HCT116 (cell line): Measurements from ENCODE around the gene ABCC1. TPM values are rescaled to one million over a fixed set of nuclear protein-coding genes. Genes with fewer than 3 reads are reported as not detected.

Experiments
- ATAC-seq: fragments of 200-7000 bp; cut with Tn5 transposase; 2 replicates; pipeline ENCODE4 v1.9.1; 2020; ENCODE audit warnings: mild to moderate bottlenecking, moderate library complexity
- BruUV-seq: library from RNA; stranded (reverse); fragments of 400-500 nt; replicated peaks from 2 replicates; lab custom pipeline; 2021; lab: Mats Ljungman, UMichigan
- CTCF ChIA-PET: fragments of 300-600 bp; sonication (Branson Sonifier 250); formaldehyde crosslinking; loops from one replicate; lab custom pipeline; 2021; ENCODE audit warnings: antibody characterized with exemption; lab: Charles Lee
- POLR2A ChIA-PET: fragments of 300-600, 350-600 bp; sonication (Branson Sonifier 250); formaldehyde crosslinking; loops from one replicate; lab custom pipeline; 2021; ENCODE audit warnings: antibody characterized with exemption; lab: Charles Lee
- RAD21 ChIA-PET, 2 experiments: fragments of 300-600 bp; sonication (Branson Sonifier 250); formaldehyde crosslinking; loops; one replicate each; lab custom pipeline; 2023; ENCODE audit warnings: low total read pairs in 2 of 2; ENCODE audit not compliant: uncharacterized antibody in 2 of 2, unreplicated experiment in 2 of 2, low non-redundant PET in 1 of 2; lab: Charles Lee
- DNase-seq: peaks from one replicate; pipeline ENCODE4 v3.0.0-alpha.2; 2010; ENCODE audit warnings: low read depth, low spot score
- H2AFZ ChIP-seq: fragments of 200-600 bp; shearing (Covaris generic), sonication (generic); 2 replicates; pipeline ENCODE4 v1.6.1; 2017; ENCODE audit warnings: low read depth, mixed run types, mixed read lengths, antibody characterized with exemption, low read length; ENCODE audit not compliant: poor library complexity, severe bottlenecking
- H3K27ac ChIP-seq: 2 replicates; pipeline ENCODE4 v1.5.1; 2012; ENCODE audit warnings: low read depth, low read length
- H3K27me3 ChIP-seq: fragments of 200-600 bp; sonication (generic); 2 replicates; pipeline ENCODE4 v1.6.1; 2016; ENCODE audit warnings: mixed run types, low read length, mixed read lengths; ENCODE audit not compliant: insufficient read depth
- H3K36me3 ChIP-seq, 2 experiments: fragments of 200-500 bp in 1 of 2; fragments of 200-600 bp in 1 of 2; sonication (Bioruptor generic) in 1 of 2; sonication (generic) in 1 of 2; 2 replicates each; pipeline versions ENCODE4 v1.5.1 to v1.6.1; 2014 to 2016; ENCODE audit warnings: low read length in 2 of 2, inconsistent platforms in 1 of 2, mixed read lengths in 1 of 2, mixed run types in 1 of 2; ENCODE audit not compliant: insufficient read depth in 2 of 2, control insufficient read depth in 1 of 2
- H3K4me1 ChIP-seq, 2 experiments: fragments of 200-600 bp in 1 of 2; sonication (generic) in 1 of 2; 2 replicates each; pipeline versions ENCODE4 v1.5.1 to v1.6.1; 2012 to 2017; ENCODE audit warnings: low read length in 2 of 2, inconsistent platforms in 1 of 2, mild to moderate bottlenecking in 1 of 2, mixed read lengths in 1 of 2, mixed run types in 1 of 2, moderate library complexity in 1 of 2; ENCODE audit not compliant: insufficient read depth in 2 of 2, control insufficient read depth in 1 of 2
- H3K4me2 ChIP-seq: fragments of 200-600 bp; sonication (generic); 2 replicates; pipeline ENCODE4 v1.6.1; 2017; ENCODE audit warnings: mixed run types, low read length, mixed read lengths
- H3K4me3 ChIP-seq, 2 experiments: fragments of 200-600 bp in 1 of 2; sonication (generic) in 1 of 2; replicated peaks in 1 of 2; 2 replicates each; pipeline ENCODE4 v1.5.1; 2011 to 2016; ENCODE audit warnings: low read length in 2 of 2, control low read depth in 1 of 2, low read depth in 1 of 2, mild to moderate bottlenecking in 1 of 2, mixed read lengths in 1 of 2, mixed run types in 1 of 2
- H3K79me2 ChIP-seq: fragments of 200-600 bp; sonication (generic); 2 replicates; pipeline ENCODE4 v1.6.1; 2017; ENCODE audit warnings: mild to moderate bottlenecking, mixed run types, low read length, moderate library complexity, mixed read lengths; ENCODE audit not compliant: insufficient read depth
- H3K9ac ChIP-seq: fragments of 200-600 bp; sonication (generic); 2 replicates; pipeline ENCODE4 v1.6.1; 2016; ENCODE audit warnings: low read length, mixed read lengths
- H3K9me2 ChIP-seq: fragments of 200-600 bp; sonication (generic), shearing (Covaris generic); 2 replicates; pipeline ENCODE4 v1.6.1; 2017; ENCODE audit warnings: mixed run types, mild to moderate bottlenecking, moderate library complexity; ENCODE audit not compliant: insufficient read depth
- H3K9me3 ChIP-seq, 2 experiments: fragments of 200-500 bp in 1 of 2; fragments of 200-600 bp in 1 of 2; sonication (Bioruptor generic) in 1 of 2; sonication (generic) in 1 of 2; 2 replicates each; pipeline ENCODE4 v1.6.1; 2014 to 2017; ENCODE audit warnings: low read length in 2 of 2, mixed read lengths in 2 of 2, inconsistent platforms in 1 of 2, low read depth in 1 of 2, mild to moderate bottlenecking in 1 of 2, mixed run types in 1 of 2, moderate library complexity in 1 of 2; ENCODE audit not compliant: control insufficient read depth in 1 of 2, insufficient read depth in 1 of 2
- H4K20me1 ChIP-seq: fragments of 200-600 bp; sonication (generic), shearing (Covaris generic); 2 replicates; pipeline ENCODE4 v1.6.1; 2017; ENCODE audit warnings: mixed run types, mild to moderate bottlenecking, moderate library complexity; ENCODE audit not compliant: insufficient read depth
- ATF3 ChIP-seq: IDR thresholded peaks from 2 replicates; pipeline ENCODE4 v1.6.1; 2012
- CBX3 ChIP-seq: IDR thresholded peaks from 2 replicates; pipeline ENCODE4 v1.6.1; 2012; ENCODE audit warnings: low read depth
- CEBPB ChIP-seq: IDR thresholded peaks from 2 replicates; pipeline ENCODE4 v1.6.1; 2012; ENCODE audit warnings: low read depth
- CTCF ChIP-seq, 3 experiments: fragments of 200-600 bp in 1 of 3; sonication (generic) in 1 of 3; IDR thresholded peaks in 2 of 3; conservative IDR thresholded peaks in 1 of 3; 2 replicates each; pipeline ENCODE4 v1.5.1; 2012 to 2017; ENCODE audit warnings: low read depth in 2 of 3, low read length in 2 of 3, antibody characterized with exemption in 1 of 3, borderline replicate concordance in 1 of 3, control low read depth in 1 of 3, mild to moderate bottlenecking in 1 of 3, mixed read lengths in 1 of 3, mixed run types in 1 of 3, moderate library complexity in 1 of 3; ENCODE audit not compliant: insufficient read depth in 1 of 3
- ELF1 ChIP-seq: IDR thresholded peaks from 2 replicates; pipeline ENCODE4 v1.6.1; 2012; ENCODE audit warnings: low read depth, borderline replicate concordance
- EZH2 ChIP-seq: fragments of 200-600 bp; sonication (generic); IDR thresholded peaks from 2 replicates; pipeline ENCODE4 v1.6.1; 2017; ENCODE audit warnings: antibody characterized with exemption, mixed run types
- EZH2phosphoT487 ChIP-seq: fragments of 200-600 bp; IDR thresholded peaks from 2 replicates; pipeline ENCODE4 v1.6.1; 2018; ENCODE audit warnings: antibody characterized with exemption, borderline replicate concordance
- JUND ChIP-seq: IDR thresholded peaks from 2 replicates; pipeline ENCODE4 v1.6.1; 2012
- MAX ChIP-seq: IDR thresholded peaks from 2 replicates; pipeline ENCODE4 v1.6.1; 2012
- POLR2A ChIP-seq: IDR thresholded peaks from 2 replicates; pipeline ENCODE4 v1.7.0; 2011; ENCODE audit warnings: borderline replicate concordance; ENCODE audit not compliant: insufficient read depth, insufficient read length; ENCODE audit errors: extremely low read depth
- POLR2AphosphoS5 ChIP-seq: IDR thresholded peaks from 2 replicates; pipeline ENCODE4 v1.6.1; 2011; ENCODE audit warnings: mild to moderate bottlenecking, low read depth, low read length, moderate library complexity
- RAD21 ChIP-seq: IDR thresholded peaks from 2 replicates; pipeline ENCODE4 v1.6.1; 2012; ENCODE audit warnings: low read depth, mild to moderate bottlenecking
- SIN3A ChIP-seq: IDR thresholded peaks from 2 replicates; pipeline ENCODE4 v1.6.1; 2012; ENCODE audit warnings: low read depth
- SP1 ChIP-seq: IDR thresholded peaks from 2 replicates; pipeline ENCODE4 v1.6.1; 2012; ENCODE audit warnings: low read depth
- SRF ChIP-seq: IDR thresholded peaks from 2 replicates; pipeline ENCODE4 v1.6.1; 2012; ENCODE audit warnings: low read depth
- TCF7L2 ChIP-seq: IDR thresholded peaks from 2 replicates; pipeline ENCODE4 v1.7.0; 2011; ENCODE audit warnings: borderline replicate concordance, inconsistent platforms; ENCODE audit not compliant: insufficient read depth, insufficient read length; ENCODE audit errors: extremely low read depth
- YY1 ChIP-seq: IDR thresholded peaks from 2 replicates; pipeline ENCODE4 v1.6.1; 2011; ENCODE audit warnings: low read length, low read depth, moderate library complexity, mild to moderate bottlenecking; ENCODE audit not compliant: insufficient replicate concordance; ENCODE audit errors: extremely low read depth
- ZNF274 ChIP-seq: fragments of 200-500 bp; sonication (Bioruptor generic); IDR thresholded peaks from 2 replicates; pipeline ENCODE4 v1.6.1; 2014; ENCODE audit warnings: mild to moderate bottlenecking, low read depth, low read length, inconsistent platforms
- intact Hi-C: fragments of 100-400 bp; cut with micrococcal nuclease; formaldehyde crosslinking; loops from 2 replicates; pipeline ENCODE4 v1.10.0; 2022
- total RNA-seq: library from RNA; stranded (reverse); gene quantifications from one replicate; pipeline ENCODE4 v1.2.1, GENCODE V29; 2021; ENCODE audit not compliant: unreplicated experiment
- TF ChIP-seq, protein P1 (sequence below): IDR thresholded peaks from 2 replicates; pipeline ENCODE4 v1.6.1; 2012; ENCODE audit warnings: low read depth

ABCC1 gene
- total RNA-seq, 1 experiment from 2014 or later = 61.9 TPM

- POLR2A ChIA-PET = no interaction called here
- no peak overlapping the region for H3K4me2 ChIP-seq
- no peaks in the 10 kb centered on the region for H3K9me2 ChIP-seq
- no peak overlapping the region for H3K4me3 ChIP-seq
- ATAC-seq (no peak), DNase-seq (no peak)
- no peaks in the 10 kb centered on the region for H3K27me3 ChIP-seq
- intact Hi-C loops = no loop called here
- H3K27ac ChIP-seq = no peak overlapping the region
- H3K4me1 ChIP-seq = peaks cover 17 to 28% of the 10 kb centered on the region in 2 experiments
- RAD21 ChIA-PET = no interaction called here
- CTCF ChIA-PET = interaction anchor here (0.7 kb wide), 1 partner anchor 126 kb away, joined by 3 read pairs; the partner anchor contains the start of gene CEP20
- TF ChIP-seq ZNF274 (no peak), POLR2AphosphoS5 (no peak), TCF7L2 (no peak), CTCF (IDR thresholded peaks at IDR 0.05 in 2 of 3, conservative IDR thresholded peaks at IDR 0.05 in 1 of 3; ENCODE audit: borderline replicate concordance in 1 of 3, insufficient read depth in 1 of 3, low read depth in 2 of 3, low read length in 2 of 3) (no peak), ELF1 (no peak), YY1 (no peak), RAD21 (no peak), EZH2phosphoT487 (no peak), MAX (no peak), CBX3 (no peak), SRF (no peak), ATF3 (no peak), JUND (no peak), SP1 (no peak), POLR2A (no peak), EZH2 (no peak), SIN3A (no peak), CEBPB (no peak)
- TF ChIP-seq, protein P1, sequence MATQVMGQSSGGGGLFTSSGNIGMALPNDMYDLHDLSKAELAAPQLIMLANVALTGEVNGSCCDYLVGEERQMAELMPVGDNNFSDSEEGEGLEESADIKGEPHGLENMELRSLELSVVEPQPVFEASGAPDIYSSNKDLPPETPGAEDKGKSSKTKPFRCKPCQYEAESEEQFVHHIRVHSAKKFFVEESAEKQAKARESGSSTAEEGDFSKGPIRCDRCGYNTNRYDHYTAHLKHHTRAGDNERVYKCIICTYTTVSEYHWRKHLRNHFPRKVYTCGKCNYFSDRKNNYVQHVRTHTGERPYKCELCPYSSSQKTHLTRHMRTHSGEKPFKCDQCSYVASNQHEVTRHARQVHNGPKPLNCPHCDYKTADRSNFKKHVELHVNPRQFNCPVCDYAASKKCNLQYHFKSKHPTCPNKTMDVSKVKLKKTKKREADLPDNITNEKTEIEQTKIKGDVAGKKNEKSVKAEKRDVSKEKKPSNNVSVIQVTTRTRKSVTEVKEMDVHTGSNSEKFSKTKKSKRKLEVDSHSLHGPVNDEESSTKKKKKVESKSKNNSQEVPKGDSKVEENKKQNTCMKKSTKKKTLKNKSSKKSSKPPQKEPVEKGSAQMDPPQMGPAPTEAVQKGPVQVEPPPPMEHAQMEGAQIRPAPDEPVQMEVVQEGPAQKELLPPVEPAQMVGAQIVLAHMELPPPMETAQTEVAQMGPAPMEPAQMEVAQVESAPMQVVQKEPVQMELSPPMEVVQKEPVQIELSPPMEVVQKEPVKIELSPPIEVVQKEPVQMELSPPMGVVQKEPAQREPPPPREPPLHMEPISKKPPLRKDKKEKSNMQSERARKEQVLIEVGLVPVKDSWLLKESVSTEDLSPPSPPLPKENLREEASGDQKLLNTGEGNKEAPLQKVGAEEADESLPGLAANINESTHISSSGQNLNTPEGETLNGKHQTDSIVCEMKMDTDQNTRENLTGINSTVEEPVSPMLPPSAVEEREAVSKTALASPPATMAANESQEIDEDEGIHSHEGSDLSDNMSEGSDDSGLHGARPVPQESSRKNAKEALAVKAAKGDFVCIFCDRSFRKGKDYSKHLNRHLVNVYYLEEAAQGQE = no peak
- no peaks in the 10 kb centered on the region for H4K20me1 ChIP-seq
- no TSS peak for BruUV-seq
- H2AFZ ChIP-seq = no peak overlapping the region
- peaks cover 19% of the 10 kb centered on the region; the same call in 1 of the 2 replicates for H3K79me2 ChIP-seq
- peaks cover 13 to 15% of the 10 kb centered on the region in 2 experiments; a peak in 3 of 4 replicates for H3K36me3 ChIP-seq
- no peaks in the 10 kb centered on the region for H3K9me3 ChIP-seq
- H3K9ac ChIP-seq = no peak overlapping the region
Observed at GRCh38 chr16:16014329-16015224, 65.2 kb downstream of the ABCC1 start.
